H9 (cell line): ENCODE data around the gene TIPRL. TPM values are rescaled to one million over a fixed set of nuclear protein-coding genes. Genes with fewer than 3 reads are reported as not detected.

Experiments used
- DNase-seq: peaks from one replicate; pipeline ENCODE4 v3.0.0-alpha.2; 2017
- H2AFZ ChIP-seq: one replicate; pipeline ENCODE4 v1.6.1; 2013; ENCODE audit warnings: mild to moderate bottlenecking, low read length, control low read depth, moderate library complexity
- H2AK5ac ChIP-seq: 2 replicates; pipeline ENCODE4 v1.6.1; 2013; ENCODE audit warnings: low read length, control low read depth, mixed read lengths; ENCODE audit not compliant: insufficient read length
- H2BK120ac ChIP-seq: one replicate; pipeline ENCODE4 v1.6.1; 2013; ENCODE audit warnings: low read depth, mild to moderate bottlenecking, low read length, control low read depth, inconsistent platforms; ENCODE audit not compliant: poor library complexity, severe bottlenecking
- H2BK12ac ChIP-seq: 2 replicates; pipeline ENCODE4 v1.6.1; 2013; ENCODE audit warnings: low read length, control low read depth, mixed read lengths, low read depth; ENCODE audit not compliant: insufficient read length
- H2BK15ac ChIP-seq: 2 replicates; pipeline ENCODE4 v1.6.1; 2013; ENCODE audit warnings: low read depth, low read length, control low read depth
- H2BK20ac ChIP-seq: one replicate; pipeline ENCODE4 v1.6.1; 2013; ENCODE audit warnings: low read depth, mild to moderate bottlenecking, low read length, control low read depth, inconsistent platforms; ENCODE audit not compliant: poor library complexity, severe bottlenecking
- H2BK5ac ChIP-seq: 2 replicates; pipeline ENCODE4 v1.6.1; 2013; ENCODE audit warnings: low read length, control low read depth, mixed read lengths; ENCODE audit not compliant: insufficient read length
- H3K14ac ChIP-seq: 2 replicates; pipeline ENCODE4 v1.6.1; 2013; ENCODE audit warnings: low read length, control low read depth; ENCODE audit not compliant: insufficient read depth
- H3K18ac ChIP-seq: 2 replicates; pipeline ENCODE4 v1.6.1; 2013; ENCODE audit warnings: low read depth, mild to moderate bottlenecking, mixed read lengths, low read length, control low read depth; ENCODE audit not compliant: insufficient read length
- H3K23ac ChIP-seq: 2 replicates; pipeline ENCODE4 v1.6.1; 2013; ENCODE audit warnings: low read length, control low read depth, mixed read lengths, low read depth; ENCODE audit not compliant: insufficient read length
- H3K23me2 ChIP-seq: 2 replicates; pipeline ENCODE4 v1.6.1; 2013; ENCODE audit warnings: low read depth, mild to moderate bottlenecking, mixed read lengths, low read length, control low read depth; ENCODE audit not compliant: insufficient read length, poor library complexity, severe bottlenecking
- H3K27ac ChIP-seq: 2 replicates; pipeline ENCODE4 v1.5.1; 2013; ENCODE audit warnings: low read length, control low read depth, mixed read lengths, low read depth; ENCODE audit not compliant: insufficient read length
- H3K27me3 ChIP-seq: 2 replicates; pipeline ENCODE4 v1.6.1; 2013; ENCODE audit warnings: low read length, control low read depth, inconsistent platforms; ENCODE audit not compliant: insufficient read depth
- H3K4ac ChIP-seq: 2 replicates; pipeline ENCODE4 v1.6.1; 2013; ENCODE audit warnings: low read depth, mild to moderate bottlenecking, control low read depth, inconsistent platforms, low read length, moderate library complexity
- H3K4me1 ChIP-seq: 2 replicates; pipeline ENCODE4 v1.6.1; 2013; ENCODE audit warnings: low read length, control low read depth, inconsistent platforms; ENCODE audit not compliant: insufficient read depth
- H3K4me2 ChIP-seq: 2 replicates; pipeline ENCODE4 v1.6.1; 2013; ENCODE audit warnings: low read length, control low read depth, mixed read lengths; ENCODE audit not compliant: insufficient read length, insufficient read depth
- H3K56ac ChIP-seq: 2 replicates; pipeline ENCODE4 v1.6.1; 2013; ENCODE audit warnings: low read depth, mild to moderate bottlenecking, mixed read lengths, low read length, control low read depth; ENCODE audit not compliant: insufficient read length
- H3K79me1 ChIP-seq: 2 replicates; pipeline ENCODE4 v1.6.1; 2013; ENCODE audit warnings: low read depth, mild to moderate bottlenecking, moderate library complexity, low read length, control low read depth, inconsistent platforms; ENCODE audit not compliant: insufficient read depth, poor library complexity, severe bottlenecking
- H3K79me2 ChIP-seq: 2 replicates; pipeline ENCODE4 v1.6.1; 2013; ENCODE audit warnings: low read length, control low read depth, inconsistent platforms; ENCODE audit not compliant: insufficient read depth
- H3K9ac ChIP-seq: 2 replicates; pipeline ENCODE4 v1.6.1; 2013; ENCODE audit warnings: low read length, control low read depth, mixed read lengths; ENCODE audit not compliant: insufficient read length; ENCODE audit errors: extremely low read depth
- H3K9me3 ChIP-seq: one replicate; pipeline ENCODE4 v1.6.1; 2013; ENCODE audit warnings: low read depth, low read length, inconsistent platforms; ENCODE audit not compliant: control insufficient read depth
- H3T11ph ChIP-seq: one replicate; pipeline ENCODE4 v1.6.1; 2013; ENCODE audit warnings: mild to moderate bottlenecking, low read length, control low read depth, inconsistent platforms
- H4K20me1 ChIP-seq: one replicate; pipeline ENCODE4 v1.6.1; 2013; ENCODE audit not compliant: control insufficient read depth, insufficient read length, insufficient read depth
- H4K5ac ChIP-seq: 2 replicates; pipeline ENCODE4 v1.6.1; 2013; ENCODE audit warnings: low read depth, mild to moderate bottlenecking, mixed read lengths, low read length, control low read depth; ENCODE audit not compliant: insufficient read length
- H4K8ac ChIP-seq: replicated peaks from 2 replicates; pipeline ENCODE4 v1.6.1; 2013; ENCODE audit warnings: low read length, control low read depth, mixed read lengths, low read depth; ENCODE audit not compliant: insufficient read length
- H4K91ac ChIP-seq: 2 replicates; pipeline ENCODE4 v1.6.1; 2013; ENCODE audit warnings: low read depth, mild to moderate bottlenecking, moderate library complexity, mixed read lengths, low read length, control low read depth; ENCODE audit not compliant: insufficient read length
- H3K27ac Mint-ChIP-seq, 3 experiments: 2 replicates in 2 of 3; 3 replicates in 1 of 3; pipeline ENCODE4 v1.8.0; 2020 to 2021; ENCODE audit warnings: mixed read lengths in 3 of 3, mild to moderate bottlenecking in 1 of 3, moderate library complexity in 1 of 3
- H3K27me3 Mint-ChIP-seq: 2 replicates; pipeline ENCODE4 v1.8.0; 2021; ENCODE audit warnings: low read depth, mild to moderate bottlenecking, moderate library complexity, mixed read lengths
- H3K36me3 Mint-ChIP-seq, 3 experiments: 2 replicates in 2 of 3; 3 replicates in 1 of 3; pipeline ENCODE4 v1.8.0; 2020 to 2021; ENCODE audit warnings: low read depth in 3 of 3, mixed read lengths in 3 of 3; ENCODE audit not compliant: insufficient read depth in 1 of 3
- H3K4me1 Mint-ChIP-seq, 2 experiments: 2 replicates each; pipeline ENCODE4 v1.8.0; 2020; ENCODE audit warnings: mixed read lengths in 2 of 2
- H3K4me3 Mint-ChIP-seq, 2 experiments: 2 replicates in 1 of 2; 3 replicates in 1 of 2; pipeline ENCODE4 v1.8.0; 2020 to 2021; ENCODE audit warnings: mild to moderate bottlenecking in 2 of 2, mixed read lengths in 2 of 2, moderate library complexity in 1 of 2
- H3K9me3 Mint-ChIP-seq, 2 experiments: 2 replicates in 1 of 2; 3 replicates in 1 of 2; pipeline ENCODE4 v1.8.0; 2020; ENCODE audit warnings: mild to moderate bottlenecking in 2 of 2, mixed read lengths in 2 of 2, moderate library complexity in 1 of 2
- WGBS: extraction: QIAGEN DNeasy Blood & Tissue Kit; methylation state at CpG from one replicate; pipeline ENCODE4 v1.1.7; 2013; ENCODE audit warnings: missing lambda C conversion rate, low lambda C conversion rate, mixed read lengths; ENCODE audit not compliant: insufficient read length; ENCODE audit errors: extremely low coverage; 5-methylcytosine and 5-hydroxymethylcytosine counted together
- total RNA-seq: library from RNA; stranded (reverse); gene quantifications from 2 replicates; pipeline ENCODE4 v1.2.1, GENCODE V29; 2021
- TF ChIP-seq, protein P1 (sequence below): fragments of 200-600 bp; sonication (generic); conservative IDR thresholded peaks from 3 replicates; pipeline ENCODE4 v1.8.0; 2021; ENCODE audit warnings: antibody characterized with exemption, mild to moderate bottlenecking

The TIPRL gene
- total RNA-seq, 1 experiment from 2014 or later, result 24.4 TPM

DNA sequence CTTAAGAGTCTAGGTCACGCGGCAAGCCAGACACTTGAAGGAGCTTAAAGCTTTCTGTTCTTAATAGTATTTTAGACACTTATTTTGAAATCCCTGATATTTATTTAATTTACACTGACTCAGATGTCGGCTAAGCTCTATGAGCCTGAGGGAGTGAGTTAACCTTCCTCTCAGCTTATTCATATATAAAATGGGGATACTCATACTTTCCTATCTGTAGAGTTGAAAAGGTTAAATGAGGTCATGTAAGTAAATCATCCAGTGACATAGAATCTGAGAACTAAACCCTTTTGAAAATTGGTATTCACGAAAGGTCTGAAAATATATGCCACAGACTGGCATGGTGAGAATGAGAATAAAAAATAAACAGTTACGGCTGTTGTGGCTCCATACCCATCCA, 40.6 kb upstream of the TIPRL start:
- Histone ChIP-seq H2BK120ac (no peak overlapping the region), H3K9ac (no peak overlapping the region), H3K4me1 (peaks cover 1% of the 10 kb centered on the region; the same call in 1 of the 2 replicates), H2AFZ (no peak overlapping the region), H2BK5ac (no peak overlapping the region), H2BK12ac (no peak overlapping the region), H4K20me1 (no peaks in the 10 kb centered on the region), H3K79me2 (no peaks in the 10 kb centered on the region), H3K4ac (no peak overlapping the region), H3K18ac (no peak overlapping the region), H4K8ac (no peak overlapping the region), H3K56ac (no peak overlapping the region), H3K79me1 (no peaks in the 10 kb centered on the region), H3K4me2 (no peak overlapping the region), H3T11ph (no peak overlapping the region), H3K14ac (no peak overlapping the region), H3K23me2 (peaks cover 15% of the 10 kb centered on the region), H4K5ac (no peak overlapping the region), H3K9me3 (no peaks in the 10 kb centered on the region), H3K27me3 (peaks cover 2% of the 10 kb centered on the region; the same call in 1 of the 2 replicates), H2BK20ac (no peak overlapping the region), H2BK15ac (no peak overlapping the region), H2AK5ac (no peak overlapping the region), H3K23ac (no peak overlapping the region), H4K91ac (no peak overlapping the region), H3K27ac (no peak overlapping the region)
- no peak overlapping the region for H3K27ac Mint-ChIP-seq
- H3K4me3 Mint-ChIP-seq, result peak overlapping the region; percentile 92 to 96
- peaks cover 38% of the 10 kb centered on the region for H3K27me3 Mint-ChIP-seq
- no peaks in the 10 kb centered on the region; a peak in 2 of 5 replicates for H3K9me3 Mint-ChIP-seq
- peaks cover 2 to 14% (median 5%) of the 10 kb centered on the region in 3 experiments; a peak in 3 of 7 replicates for H3K36me3 Mint-ChIP-seq
- peaks cover 24 to 26% of the 10 kb centered on the region in 2 experiments for H3K4me1 Mint-ChIP-seq
- no CpG with 5 or more reads among the region's 5 CpGs for WGBS
- no peak for DNase-seq
- TF ChIP-seq, protein P1, sequence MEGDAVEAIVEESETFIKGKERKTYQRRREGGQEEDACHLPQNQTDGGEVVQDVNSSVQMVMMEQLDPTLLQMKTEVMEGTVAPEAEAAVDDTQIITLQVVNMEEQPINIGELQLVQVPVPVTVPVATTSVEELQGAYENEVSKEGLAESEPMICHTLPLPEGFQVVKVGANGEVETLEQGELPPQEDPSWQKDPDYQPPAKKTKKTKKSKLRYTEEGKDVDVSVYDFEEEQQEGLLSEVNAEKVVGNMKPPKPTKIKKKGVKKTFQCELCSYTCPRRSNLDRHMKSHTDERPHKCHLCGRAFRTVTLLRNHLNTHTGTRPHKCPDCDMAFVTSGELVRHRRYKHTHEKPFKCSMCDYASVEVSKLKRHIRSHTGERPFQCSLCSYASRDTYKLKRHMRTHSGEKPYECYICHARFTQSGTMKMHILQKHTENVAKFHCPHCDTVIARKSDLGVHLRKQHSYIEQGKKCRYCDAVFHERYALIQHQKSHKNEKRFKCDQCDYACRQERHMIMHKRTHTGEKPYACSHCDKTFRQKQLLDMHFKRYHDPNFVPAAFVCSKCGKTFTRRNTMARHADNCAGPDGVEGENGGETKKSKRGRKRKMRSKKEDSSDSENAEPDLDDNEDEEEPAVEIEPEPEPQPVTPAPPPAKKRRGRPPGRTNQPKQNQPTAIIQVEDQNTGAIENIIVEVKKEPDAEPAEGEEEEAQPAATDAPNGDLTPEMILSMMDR, result no peak
